HT1080 (cell line): ENCODE data around the gene TBCCD1. TPM values are rescaled to one million over a fixed set of nuclear protein-coding genes. Genes with fewer than 3 reads are reported as not detected.
"Not testable (repeated sequence)": the region's sequence is repeated elsewhere in the genome, so short reads cannot be mapped to it uniquely, and the experiment has no call there.

Source experiments
- DNase-seq: peaks from one replicate; pipeline ENCODE4 v3.0.0-alpha.2; 2015; ENCODE audit warnings: low read depth
- total RNA-seq: library from RNA; depleted of rRNA; stranded (reverse); fragments of >200 nt; shearing (Covaris generic); gene quantifications from 2 replicates; pipeline ENCODE4 v1.2.3, GENCODE V29; 2014

Gene TBCCD1
- total RNA-seq, 1 experiment from 2014 or later = 28.3 TPM

GRCh38 chr3:186596568-186597287, 29.6 kb upstream of the TBCCD1 start:
- DNase-seq = no peak

GRCh38 chr3:186594591-186595113, 27.5 kb upstream of the TBCCD1 start:
- DNase-seq = no peak

- DNase-seq = no peak
These were observed 26.7 kb upstream of the TBCCD1 start for GRCh38 chr3:186593862-186594261.

- DNase-seq = no peak
These were observed 25.5 kb upstream of the TBCCD1 start for GRCh38 chr3:186592682-186593081.

- no peak for DNase-seq
These were observed 23.6 kb upstream of the TBCCD1 start for GRCh38 chr3:186590580-186591295.

- DNase-seq = peak; percentile 65
These were observed 22.9 kb upstream of the TBCCD1 start for GRCh38 chr3:186589856-186590579.

- DNase-seq = no peak
These were observed 22.0 kb upstream of the TBCCD1 start for GRCh38 chr3:186589121-186589520.

GRCh38 chr3:186588632-186589031, 21.5 kb upstream of the TBCCD1 start:
- DNase-seq = no peak

- DNase-seq = no peak
These were observed 20.0 kb upstream of the TBCCD1 start for GRCh38 chr3:186587183-186587582.

- DNase-seq = not testable (repeated sequence)
These were observed 19.1 kb upstream of the TBCCD1 start for GRCh38 chr3:186586245-186586644.

- DNase-seq = no peak
These were observed 16.7 kb upstream of the TBCCD1 start for GRCh38 chr3:186583831-186584230.

- DNase-seq = no peak
These were observed 15.4 kb upstream of the TBCCD1 start for GRCh38 chr3:186582541-186582940.

GRCh38 chr3:186580785-186581184, 13.6 kb upstream of the TBCCD1 start:
- DNase-seq = no peak

- DNase-seq = no peak
These were observed 10.4 kb upstream of the TBCCD1 start for GRCh38 chr3:186577521-186577920.

GRCh38 chr3:186571644-186572013, 4.5 kb upstream of the TBCCD1 start:
- DNase-seq = no peak

GRCh38 chr3:186570941-186571643, 4.0 kb upstream of the TBCCD1 start:
- no peak for DNase-seq

- peak; percentile 100 for DNase-seq
These were observed 3.2 kb upstream of the TBCCD1 start, which contains the start of gene DNAJB11 for GRCh38 chr3:186570096-186570940. Gene DNAJB11, plus strand, starts transcription at chr3:186570720. Its CDS starts 178 bp downstream, at chr3:186570898.

- DNase-seq = no peak
These were observed 2.6 kb upstream of the TBCCD1 start for GRCh38 chr3:186569779-186570095.

GRCh38 chr3:186569361-186569760, 2.2 kb upstream of the TBCCD1 start:
- not testable (repeated sequence) for DNase-seq

- DNase-seq = no peak
These were observed 417 bp downstream of the TBCCD1 start for GRCh38 chr3:186566772-186567071.

- DNase-seq = no peak
These were observed 2.6 kb downstream of the TBCCD1 start for GRCh38 chr3:186564586-186564985.
